GM18867 (cell line): ENCODE results near the gene PTPRN2.

Experiments
- ATAC-seq: cut with Tn5 transposase; IDR thresholded peaks from one replicate; pipeline ENCODE4 v1.9.1; 2021; ENCODE audit warnings: mild to moderate bottlenecking, moderate library complexity; ENCODE audit not compliant: unreplicated experiment

Gene PTPRN2

DNA sequence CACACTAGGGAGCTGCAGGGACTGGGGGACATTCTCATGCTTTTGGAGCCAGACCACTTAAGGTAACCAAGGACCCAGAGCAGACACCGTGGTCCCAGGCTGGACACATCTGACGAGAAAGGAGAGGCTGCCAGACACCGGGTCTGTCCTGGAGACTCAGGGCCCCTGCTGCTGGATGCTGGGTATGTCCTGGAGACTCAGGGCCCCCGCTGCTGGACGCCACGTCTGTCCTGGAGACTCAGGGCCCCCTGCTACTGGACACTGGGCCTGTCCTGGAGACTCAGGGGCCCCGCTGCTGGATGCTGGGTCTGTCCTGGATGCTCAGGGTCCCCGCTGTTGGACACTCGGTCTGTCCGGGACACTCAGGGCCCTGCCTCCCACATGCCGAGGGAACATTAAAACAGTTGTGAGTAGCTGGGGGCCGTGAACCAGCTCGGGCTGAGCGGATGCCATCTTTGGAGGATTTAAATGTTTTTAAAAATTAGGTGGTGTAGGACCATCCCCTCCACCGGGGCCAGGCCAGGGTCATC, 1001.1 kb downstream of the PTPRN2 start:
- ATAC-seq = no peak

DNA sequence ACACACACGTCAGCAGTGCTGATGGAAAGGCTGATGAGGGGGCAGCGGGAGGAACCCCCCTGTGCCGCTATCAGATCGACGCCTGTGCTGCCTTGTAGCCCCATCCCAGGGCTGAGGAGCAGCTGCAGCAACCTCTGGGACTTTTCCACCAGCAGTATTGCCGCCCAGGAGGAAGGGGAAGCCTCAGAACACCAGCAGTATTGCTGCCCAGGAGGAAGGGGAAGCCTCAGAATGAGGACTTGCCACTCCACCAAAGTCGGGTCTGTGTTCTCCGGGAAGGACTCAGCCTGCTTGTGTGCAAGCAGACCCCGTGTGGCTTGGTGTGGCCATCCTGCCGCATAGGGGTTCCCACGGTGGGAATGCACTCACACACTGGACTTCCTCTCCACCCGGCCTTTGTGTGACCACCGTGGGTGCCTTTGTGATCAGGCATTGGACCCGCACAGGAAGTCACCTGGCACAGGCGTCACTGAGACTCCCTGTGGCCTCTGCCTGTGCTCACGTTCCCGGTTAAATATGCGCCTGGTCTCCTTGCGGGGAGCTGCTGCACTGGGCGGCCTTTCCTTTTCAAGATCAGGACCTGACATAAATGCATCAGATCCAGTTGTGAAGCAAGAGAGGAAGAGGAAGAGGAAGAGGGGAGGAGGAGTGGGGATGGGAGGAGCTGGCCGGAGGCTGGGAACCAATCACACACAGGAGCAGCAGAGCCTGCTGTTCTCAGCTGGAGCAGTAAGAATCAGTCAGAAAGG, 1002.3 kb downstream of the PTPRN2 start:
- no peak for ATAC-seq

DNA sequence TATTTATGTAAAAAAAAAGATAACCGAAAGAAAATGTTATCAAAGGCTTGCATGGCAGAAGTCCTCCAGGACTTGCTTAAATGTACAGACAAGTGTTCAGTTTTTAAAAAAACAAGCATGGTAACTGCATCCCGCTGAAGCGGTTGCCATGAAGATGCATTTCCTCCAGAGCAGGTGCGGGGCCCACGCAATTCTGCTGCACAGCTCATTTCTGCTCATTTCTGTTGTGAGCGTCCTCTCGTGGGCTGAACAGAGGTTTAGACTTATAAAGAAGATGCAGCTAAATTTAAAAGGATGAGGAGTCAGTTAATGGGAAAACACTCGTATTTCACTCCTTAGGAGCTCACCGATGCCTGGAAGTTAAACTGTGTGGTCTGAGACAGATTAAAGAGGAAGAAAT, 1003.2 kb downstream of the PTPRN2 start:
- ATAC-seq = no peak

DNA sequence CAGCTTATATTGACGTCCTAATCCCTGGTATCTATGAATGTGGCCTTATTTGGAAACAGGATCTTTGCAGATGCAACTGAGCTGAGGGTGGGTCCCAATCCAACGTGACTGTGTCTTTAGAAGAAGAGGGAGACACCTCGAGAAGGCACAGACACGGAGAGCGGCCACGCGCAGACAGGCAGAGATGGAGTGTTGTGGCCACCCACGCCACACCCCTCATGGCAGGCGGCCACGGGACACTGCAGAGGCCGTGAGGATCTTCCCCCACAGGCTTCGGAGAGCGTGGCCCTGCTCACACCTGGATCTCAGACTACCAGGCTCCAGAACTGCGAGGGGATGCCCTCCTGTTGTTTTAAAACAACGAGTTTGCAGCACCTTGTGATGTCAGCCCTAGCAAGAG, 1005.9 kb downstream of the PTPRN2 start:
- no peak for ATAC-seq

DNA sequence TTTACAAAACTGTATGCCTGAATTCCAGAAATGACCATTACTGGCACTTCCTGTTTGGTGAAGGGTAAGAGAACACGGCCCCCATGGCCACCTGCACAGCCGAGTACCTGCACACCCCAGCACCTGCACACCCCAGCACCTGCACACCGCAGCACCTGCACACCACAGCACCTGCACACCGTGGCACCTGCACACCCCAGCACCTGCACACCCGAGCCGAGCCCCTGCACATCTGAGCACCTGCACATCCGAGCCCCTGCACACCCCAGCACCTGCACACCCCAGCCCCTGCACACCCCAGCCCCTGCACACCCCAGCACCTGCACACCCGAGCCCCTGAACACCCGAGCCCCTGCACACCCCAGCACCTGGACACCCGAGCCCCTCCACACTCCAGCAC, 1007.3 kb downstream of the PTPRN2 start:
- ATAC-seq = no peak

DNA sequence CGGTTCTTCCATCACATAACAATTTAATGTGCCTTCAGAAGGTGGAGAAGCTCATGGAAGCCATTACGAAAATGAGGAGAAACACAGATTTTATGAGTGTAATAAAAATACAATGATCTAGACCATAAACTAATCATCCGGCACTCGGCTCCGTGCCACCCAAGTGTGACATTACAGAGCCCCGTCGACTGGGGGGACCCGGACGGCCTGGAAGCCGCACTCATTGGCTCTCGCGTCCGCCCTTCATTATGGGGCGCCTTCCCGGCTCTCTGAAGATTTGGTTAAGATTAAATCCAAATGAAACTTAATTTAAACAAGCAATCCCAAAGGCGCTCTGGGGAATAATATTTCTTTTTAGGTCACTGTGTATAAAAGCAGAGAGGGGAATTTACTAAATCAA, 1008.2 kb downstream of the PTPRN2 start:
- no peak for ATAC-seq

DNA sequence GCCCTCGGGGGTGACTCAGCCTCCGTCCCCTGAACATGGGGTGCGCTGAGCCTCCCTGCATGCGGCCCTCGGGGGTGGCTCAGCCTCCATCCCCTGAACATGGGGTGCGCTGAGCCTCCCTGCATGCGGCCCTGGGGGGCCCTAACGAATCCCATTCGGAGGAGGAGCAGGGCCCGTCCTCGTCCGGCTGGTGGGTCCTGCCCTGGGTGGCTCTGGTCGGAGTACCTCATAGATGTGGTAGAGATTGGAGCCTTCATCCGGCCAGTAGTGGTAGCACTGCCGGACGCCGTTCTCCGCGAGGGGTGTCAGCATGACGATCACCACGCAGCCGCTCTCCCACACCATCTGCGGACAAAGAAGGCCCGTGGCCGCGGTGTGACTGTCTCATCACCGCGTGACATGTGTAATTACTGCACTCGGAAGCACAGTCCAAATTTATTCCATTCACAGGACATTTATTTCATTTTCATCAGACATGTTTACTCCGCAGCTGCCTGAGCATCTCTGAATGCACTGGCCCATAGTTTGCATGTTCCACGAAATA, 1009.8 kb downstream of the PTPRN2 start:
- ATAC-seq = no peak

DNA sequence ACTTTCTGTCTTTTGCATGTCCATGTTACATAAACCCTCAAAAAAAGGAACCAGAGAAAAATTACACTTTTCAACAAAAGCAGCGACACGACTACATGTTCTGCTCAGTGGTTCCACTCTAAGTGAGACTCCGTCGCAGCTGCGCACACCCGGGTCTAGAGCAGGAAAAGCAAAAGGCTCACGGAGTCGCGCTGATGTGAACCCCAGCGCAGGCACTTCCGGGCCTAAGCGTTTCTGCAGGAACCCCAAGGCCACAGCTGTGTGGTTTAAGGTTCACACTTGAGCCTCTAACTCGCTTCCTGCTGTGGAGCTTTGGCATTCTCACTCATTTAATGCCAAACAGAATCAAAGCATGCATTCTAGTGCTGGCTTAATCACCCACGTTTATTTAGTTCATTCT, 1010.6 kb downstream of the PTPRN2 start:
- no peak for ATAC-seq

DNA sequence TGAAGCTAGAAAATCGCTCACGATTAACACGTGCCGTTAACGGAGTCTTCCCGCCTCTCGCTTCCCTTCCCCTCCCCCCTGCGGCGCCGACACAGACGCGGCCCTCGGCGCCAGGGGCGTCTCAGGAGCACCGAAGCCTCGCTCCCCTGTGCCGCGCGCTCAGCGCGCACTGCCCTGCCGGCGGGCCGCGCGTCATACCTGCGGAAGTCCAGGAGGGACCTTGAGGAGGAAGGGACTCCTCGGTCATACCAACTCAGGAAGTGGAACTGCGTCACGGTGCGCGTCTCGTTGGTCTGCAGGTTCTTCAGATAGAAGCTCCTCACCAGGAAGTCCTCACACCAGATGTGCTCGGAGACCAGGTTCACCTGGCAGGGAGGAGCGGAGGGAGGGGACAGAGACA, 1011.2 kb downstream of the PTPRN2 start:
- ATAC-seq = no peak

DNA sequence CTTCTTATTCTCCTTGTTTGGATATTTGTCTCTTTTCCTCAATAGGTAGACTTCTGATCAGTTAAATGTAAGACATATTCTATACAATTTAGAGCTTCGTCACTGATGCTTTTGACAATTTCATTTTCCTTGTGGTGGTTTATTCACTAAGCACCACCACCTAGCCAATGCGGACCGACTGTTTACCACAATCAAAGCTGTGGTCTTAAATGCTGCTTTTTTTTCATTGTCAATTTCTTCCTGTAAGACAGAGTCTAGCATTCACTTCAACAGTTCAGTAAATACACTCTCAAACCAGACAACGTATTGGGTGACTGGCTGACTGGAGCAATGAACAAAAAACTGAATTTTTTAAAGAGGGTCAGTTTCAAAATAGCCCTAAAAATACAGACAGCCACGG, 1011.8 kb downstream of the PTPRN2 start:
- no peak for ATAC-seq

DNA sequence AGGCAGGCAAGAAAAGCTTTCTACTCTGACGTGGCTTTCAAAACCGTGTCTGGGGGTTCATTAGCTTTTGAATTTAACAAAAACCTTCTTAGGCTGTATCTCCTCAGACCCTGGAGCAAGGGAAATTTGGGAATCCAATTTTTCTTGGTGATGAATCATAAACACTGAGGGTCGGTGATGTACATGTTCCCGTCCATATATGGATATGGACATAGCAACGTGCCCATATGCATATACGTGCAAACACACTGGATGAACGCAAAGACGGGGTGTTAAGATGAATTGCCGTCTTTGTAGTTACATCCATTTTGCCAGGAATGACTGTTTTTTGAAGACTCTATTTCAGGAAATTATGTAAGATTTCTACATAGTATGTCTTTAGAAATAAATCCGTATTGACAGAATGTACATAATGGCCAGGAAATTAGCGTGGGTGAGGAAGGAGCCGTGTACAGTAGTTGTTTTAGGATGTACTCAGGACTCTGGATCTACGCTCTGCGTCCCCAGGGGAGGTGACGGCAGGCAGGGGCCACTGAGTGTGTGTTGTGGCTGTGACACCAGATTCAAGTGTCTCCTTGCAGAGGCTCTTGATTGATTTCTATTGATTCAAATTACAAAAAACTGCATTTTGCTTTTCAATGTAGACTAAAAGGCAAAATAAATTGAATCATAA, 1012.6 kb downstream of the PTPRN2 start:
- no peak for ATAC-seq

DNA sequence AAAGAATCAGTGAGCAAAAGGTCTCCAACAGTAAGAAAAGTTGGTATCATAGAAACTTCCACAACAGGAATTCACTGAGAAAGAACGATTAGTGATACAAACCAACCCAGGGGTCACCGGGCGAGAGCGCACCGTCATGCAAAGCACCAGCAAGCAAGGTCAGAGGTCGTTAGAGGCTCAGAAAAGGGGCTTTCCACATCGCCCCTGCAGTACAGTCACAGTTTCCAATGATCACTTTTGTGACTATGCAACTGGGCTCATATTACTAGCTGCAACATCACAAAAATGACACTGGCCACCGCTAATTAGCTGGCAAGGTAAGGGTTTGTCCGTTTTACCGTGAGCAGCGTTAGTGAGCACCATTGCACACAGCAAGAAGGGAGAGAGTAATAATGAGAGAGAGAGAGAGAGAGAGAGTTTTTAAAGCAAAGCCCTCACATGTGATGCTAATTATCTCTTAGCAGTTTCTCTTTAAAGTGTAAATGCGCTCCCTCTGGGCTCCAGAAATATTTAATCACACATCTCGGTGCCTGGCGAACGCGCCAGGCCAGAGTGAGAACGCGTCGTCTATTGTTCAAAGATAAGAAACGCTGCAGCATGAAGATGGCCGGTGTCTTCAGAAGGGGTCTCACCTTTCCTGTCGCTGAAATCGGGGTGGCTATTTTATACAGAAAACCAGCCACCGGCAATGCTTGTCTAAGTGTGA, 1013.4 kb downstream of the PTPRN2 start:
- ATAC-seq = no peak

DNA sequence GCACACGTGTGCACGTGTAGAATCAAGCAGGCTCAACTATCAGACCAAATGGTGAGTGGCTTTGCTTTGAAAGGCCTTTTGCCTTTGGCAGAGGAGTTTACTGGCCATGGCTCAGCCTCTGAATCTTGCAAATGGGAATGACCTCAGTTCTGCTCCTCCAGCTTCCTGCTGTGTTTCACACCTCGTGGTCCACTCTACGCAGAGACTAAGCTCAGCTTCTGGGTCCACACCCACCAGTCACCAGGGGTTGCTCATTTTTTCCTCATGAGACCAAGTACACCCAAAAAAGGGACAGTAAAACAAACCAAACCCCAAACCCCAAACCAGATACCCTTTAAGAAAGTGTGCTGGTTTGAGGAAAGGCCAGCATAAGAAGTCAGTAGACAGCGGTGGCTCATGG, 1014.4 kb downstream of the PTPRN2 start:
- ATAC-seq = no peak

DNA sequence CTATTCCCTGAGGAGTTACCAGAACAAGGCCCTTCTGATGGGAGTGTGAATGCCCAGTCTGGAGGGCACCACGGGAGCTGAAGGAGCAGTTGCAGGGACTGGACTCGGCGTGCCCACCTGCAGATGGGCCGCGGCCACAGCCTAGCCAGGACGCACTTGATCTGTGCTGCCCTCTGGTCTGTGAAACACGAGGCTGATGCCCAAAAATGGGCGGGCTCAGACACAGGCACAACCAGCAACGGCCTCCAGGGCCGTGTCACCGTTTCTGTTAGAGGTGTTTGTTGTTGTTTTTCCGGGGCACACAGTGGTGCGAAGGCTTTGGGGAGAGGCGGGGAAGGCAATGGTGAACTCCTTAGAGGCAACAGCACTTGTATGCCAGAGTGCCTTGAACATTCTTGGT, 1015.0 kb downstream of the PTPRN2 start:
- ATAC-seq = no peak

DNA sequence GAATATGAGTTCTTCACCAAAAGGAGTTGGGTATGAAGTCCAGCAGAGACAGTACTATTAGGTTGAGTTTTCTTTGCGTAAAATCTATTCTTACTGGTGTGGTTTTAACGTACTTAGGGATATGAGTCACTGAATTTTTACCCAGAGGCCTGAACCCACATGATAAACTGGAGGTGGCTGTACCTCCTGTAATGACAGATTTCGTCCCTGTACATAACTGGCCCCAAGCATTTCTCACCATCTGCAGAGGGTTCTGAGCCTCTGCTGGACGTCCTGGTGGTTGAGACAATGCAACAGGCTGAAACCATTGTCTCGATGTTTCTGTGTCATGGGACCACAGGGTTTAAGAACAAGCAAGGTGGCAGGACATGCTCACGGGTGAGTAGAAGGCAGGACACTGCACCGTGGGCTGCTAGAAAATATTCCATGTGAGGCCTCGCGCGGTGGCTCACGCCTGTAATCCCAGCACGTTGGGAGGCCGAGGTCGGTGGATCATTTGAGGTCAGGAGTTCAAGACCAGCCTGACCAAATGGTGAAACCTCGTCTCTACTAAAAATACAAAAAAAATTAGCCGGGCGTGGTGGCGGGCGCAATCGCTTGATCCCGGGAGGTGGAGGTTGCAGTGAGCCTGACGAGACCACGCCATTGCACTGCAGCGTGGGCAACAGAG, 1017.0 kb downstream of the PTPRN2 start:
- peak; percentile 51 for ATAC-seq

DNA sequence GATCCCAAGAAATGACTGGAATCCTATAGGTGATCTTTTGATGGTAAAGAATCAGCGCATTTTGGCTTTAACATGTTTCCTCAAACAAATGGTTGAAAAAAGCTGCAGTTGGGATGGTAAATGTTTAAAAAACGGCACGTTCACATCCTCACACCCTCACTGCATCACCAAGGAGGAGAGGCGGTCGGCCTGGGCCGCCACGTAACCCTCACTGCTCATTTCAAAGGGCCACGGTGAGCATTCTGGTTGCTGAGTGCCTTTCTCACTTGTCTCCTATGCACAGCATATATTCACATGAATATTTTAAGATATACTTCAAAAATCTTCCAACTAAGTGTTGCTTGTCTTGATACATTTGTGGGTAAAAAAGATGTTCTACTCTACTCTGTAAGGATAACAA, 1017.7 kb downstream of the PTPRN2 start:
- ATAC-seq = no peak

DNA sequence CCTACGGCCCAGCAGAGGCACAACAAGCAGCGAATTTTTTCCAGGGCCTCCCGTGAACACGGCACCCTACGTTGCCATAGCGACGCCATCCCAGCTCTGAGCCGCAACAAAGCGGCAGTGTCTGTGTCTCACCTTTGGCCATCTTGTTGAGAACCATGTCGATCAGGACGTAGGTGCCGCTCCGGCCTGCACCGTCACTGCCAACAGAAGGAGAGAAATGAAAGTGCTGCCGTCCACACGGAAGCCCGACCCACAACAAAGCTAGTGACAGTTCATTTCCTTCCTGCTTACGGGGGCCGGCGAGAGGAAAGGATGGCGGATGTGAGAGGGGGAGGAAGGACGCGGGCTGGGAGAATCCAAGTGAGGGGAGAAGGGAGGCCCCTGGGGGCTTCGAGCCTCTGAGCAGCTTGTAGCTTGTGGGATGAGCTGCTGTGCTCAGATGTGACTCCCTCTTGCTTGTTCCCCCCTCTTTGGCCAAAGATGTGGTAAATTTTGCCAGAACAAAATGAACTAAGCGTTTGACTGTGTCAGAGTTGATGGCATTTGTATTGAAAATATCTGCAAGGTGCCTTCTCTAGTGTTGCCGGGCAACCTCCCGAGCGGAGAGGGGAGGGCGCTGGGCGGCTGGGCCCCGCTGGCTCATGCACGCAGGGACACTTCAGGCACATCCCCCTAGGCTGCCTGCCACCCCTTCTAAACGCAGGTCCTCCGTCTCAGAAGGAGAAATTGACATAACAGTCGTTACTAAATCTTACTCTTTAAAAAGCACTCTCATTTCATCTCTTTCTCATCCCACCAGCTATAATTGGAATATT, 1018.6 kb downstream of the PTPRN2 start:
- ATAC-seq = peak; percentile 74

DNA sequence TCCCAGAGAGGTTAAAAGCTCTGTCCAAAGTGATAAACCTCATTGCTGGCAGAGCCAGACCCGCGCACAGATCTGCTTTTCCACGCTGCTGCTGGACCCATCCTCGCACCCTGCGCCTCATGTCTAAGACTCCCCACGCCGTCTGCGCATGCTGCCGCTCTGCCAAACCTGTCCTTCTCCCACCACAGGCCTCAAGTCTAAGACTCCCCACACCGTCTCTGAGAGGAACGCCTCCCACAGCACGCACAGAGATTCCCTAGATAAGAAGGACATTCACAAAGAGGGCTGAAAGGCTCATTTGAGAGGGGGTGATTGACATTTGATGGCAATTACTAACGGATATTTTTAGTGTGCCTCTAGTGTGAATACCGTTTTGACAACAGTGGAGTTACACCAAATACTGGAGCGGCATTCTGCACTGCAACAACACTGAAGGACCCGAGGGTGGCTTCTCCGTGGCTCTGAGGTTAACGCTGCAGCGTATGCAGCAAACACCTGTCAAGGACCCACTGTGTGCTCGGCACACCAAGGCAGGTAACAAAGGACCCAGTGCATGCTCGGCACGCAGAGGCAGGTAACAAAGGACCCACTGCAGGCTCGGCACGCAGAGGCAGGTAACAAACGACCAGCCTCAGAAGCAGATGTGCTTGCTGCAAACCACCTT, 1019.4 kb downstream of the PTPRN2 start:
- no peak for ATAC-seq

DNA sequence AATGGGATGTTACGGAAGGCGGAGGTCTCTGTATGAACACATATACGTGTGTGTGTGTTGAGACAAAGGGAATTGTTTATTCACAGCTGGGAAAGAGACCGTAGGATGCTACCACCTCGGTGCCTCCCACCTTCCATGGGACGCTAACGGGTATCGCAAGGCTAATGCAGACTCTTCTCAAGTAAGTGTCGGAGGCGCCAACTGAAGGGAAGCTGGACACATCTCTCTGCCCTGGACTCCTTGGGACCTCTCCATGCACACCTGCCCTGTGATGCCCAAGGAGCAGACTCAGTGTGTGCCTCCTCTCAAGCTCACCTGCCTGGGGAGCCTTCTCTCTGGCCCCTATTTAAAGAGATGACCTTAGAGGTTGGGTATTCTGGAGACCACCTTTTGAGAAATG, 1020.0 kb downstream of the PTPRN2 start:
- no peak for ATAC-seq

DNA sequence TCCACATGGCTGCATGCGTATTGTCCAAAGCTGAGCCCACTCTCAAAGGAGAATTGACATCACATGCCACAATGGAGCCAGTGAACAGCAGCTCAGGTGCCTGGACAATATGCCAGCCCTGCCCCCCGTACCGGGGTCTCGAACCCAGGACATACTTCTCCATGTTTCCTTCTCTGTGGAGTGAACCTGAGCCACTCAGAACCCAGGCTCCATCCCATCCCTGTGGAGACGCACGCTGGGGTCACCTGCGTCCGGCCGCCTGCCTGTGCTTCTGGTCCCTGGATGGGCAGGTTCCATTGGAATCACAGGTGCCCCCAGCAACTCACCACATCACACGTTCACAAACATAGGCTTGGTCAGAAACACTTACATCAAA, 1021.0 kb downstream of the PTPRN2 start:
- no peak for ATAC-seq
